Upper lobe of left lung (tissue), 6 donors: ENCODE results near the gene RHBDL1. TPM values are rescaled to one million over a fixed set of nuclear protein-coding genes. Genes with fewer than 3 reads are reported as not detected.

Source experiments
- ATAC-seq, 2 donors: fragments of 200-7000 bp; cut with Tn5 transposase; one replicate each; pipeline ENCODE4 v1.9.1; 2022; ENCODE audit warnings: mild to moderate bottlenecking in 2 of 2, moderate library complexity in 2 of 2; ENCODE audit not compliant: low FRiP score in 2 of 2
- DNase-seq, 2 donors: peaks; one replicate each; pipeline ENCODE4 v3.0.0-alpha.2; 2019 to 2020
- H3K27ac ChIP-seq, 4 donors: fragments of 200-600 bp; sonication (generic); one replicate each; pipeline ENCODE4 v1.5.1; 2016 to 2019
- H3K27me3 ChIP-seq, 4 donors: fragments of 200-600 bp; sonication (generic); one replicate each; pipeline ENCODE4 v1.5.1; 2017 to 2019
- H3K36me3 ChIP-seq, 4 donors: fragments of 200-600 bp; sonication (generic); one replicate each; pipeline ENCODE4 v1.5.1; 2016 to 2019
- H3K4me1 ChIP-seq, 4 donors: fragments of 200-600 bp; sonication (generic); one replicate each; pipeline ENCODE4 v1.5.1; 2018 to 2019
- H3K4me3 ChIP-seq, 4 donors: fragments of 200-600 bp; sonication (generic); one replicate each; pipeline ENCODE4 v1.5.1; 2017 to 2019; ENCODE audit warnings: mild to moderate bottlenecking in 2 of 4, moderate library complexity in 1 of 4
- H3K9me3 ChIP-seq, 4 donors: fragments of 200-600 bp; sonication (generic); one replicate each; pipeline ENCODE4 v1.5.1; 2018 to 2019
- EP300 ChIP-seq, 4 donors: sonication (generic); formaldehyde crosslinking; IDR thresholded peaks; one replicate each; pipeline ENCODE4 v1.5.1; 2017; ENCODE audit warnings: antibody characterized with exemption in 4 of 4, control low read depth in 2 of 4
- POLR2A ChIP-seq, 4 donors: fragments of 450-650 bp; IDR thresholded peaks; one replicate each; pipeline ENCODE4 v1.5.1; 2016 to 2017; ENCODE audit warnings: antibody characterized with exemption in 4 of 4, mild to moderate bottlenecking in 2 of 4
- POLR2AphosphoS5 ChIP-seq, 2 donors: sonication (generic); formaldehyde crosslinking; IDR thresholded peaks; one replicate each; pipeline ENCODE4 v1.5.1; 2017; ENCODE audit warnings: antibody characterized with exemption in 2 of 2
- WGBS, 2 donors: methylation state at CpG; one replicate each; pipeline ENCODE4 v1.1.5; 2017 to 2018; 5-methylcytosine and 5-hydroxymethylcytosine counted together
- total RNA-seq, 6 donors: library from RNA; depleted of rRNA in 4 of 6; stranded (reverse); fragments of >200 nt in 4 of 6; gene quantifications; one replicate each; pipeline versions ENCODE4 v1.1.0 to v1.2.1, GENCODE V29; 2016 to 2021
- TF ChIP-seq, protein P1 (sequence below), 6 experiments: fragments of 450-650 bp in 4 of 6; fragments of 200-600 bp in 2 of 6; sonication (generic) in 2 of 6; IDR thresholded peaks; one replicate each; pipeline ENCODE4 v1.5.1; 2016 to 2019; ENCODE audit warnings: antibody characterized with exemption in 6 of 6
- donor health status: DM: no; HTN: no; CAD: no; lungs with moderate emphysema.
- donor health status: DM: no; HTN: yes; CAD: no; lungs with severe emphysema.

The RHBDL1 gene
- total RNA-seq, 6 donors from 2014 or later = 0.59 to 2.1 (median 0.76) TPM; not detected in 1

- TF ChIP-seq, protein P1, sequence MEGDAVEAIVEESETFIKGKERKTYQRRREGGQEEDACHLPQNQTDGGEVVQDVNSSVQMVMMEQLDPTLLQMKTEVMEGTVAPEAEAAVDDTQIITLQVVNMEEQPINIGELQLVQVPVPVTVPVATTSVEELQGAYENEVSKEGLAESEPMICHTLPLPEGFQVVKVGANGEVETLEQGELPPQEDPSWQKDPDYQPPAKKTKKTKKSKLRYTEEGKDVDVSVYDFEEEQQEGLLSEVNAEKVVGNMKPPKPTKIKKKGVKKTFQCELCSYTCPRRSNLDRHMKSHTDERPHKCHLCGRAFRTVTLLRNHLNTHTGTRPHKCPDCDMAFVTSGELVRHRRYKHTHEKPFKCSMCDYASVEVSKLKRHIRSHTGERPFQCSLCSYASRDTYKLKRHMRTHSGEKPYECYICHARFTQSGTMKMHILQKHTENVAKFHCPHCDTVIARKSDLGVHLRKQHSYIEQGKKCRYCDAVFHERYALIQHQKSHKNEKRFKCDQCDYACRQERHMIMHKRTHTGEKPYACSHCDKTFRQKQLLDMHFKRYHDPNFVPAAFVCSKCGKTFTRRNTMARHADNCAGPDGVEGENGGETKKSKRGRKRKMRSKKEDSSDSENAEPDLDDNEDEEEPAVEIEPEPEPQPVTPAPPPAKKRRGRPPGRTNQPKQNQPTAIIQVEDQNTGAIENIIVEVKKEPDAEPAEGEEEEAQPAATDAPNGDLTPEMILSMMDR (IDR thresholded peaks at IDR 0.05) = no peak
- TF ChIP-seq POLR2AphosphoS5 (IDR thresholded peaks at IDR 0.05) (no peak), EP300 (IDR thresholded peaks at IDR 0.05) (no peak), POLR2A (IDR thresholded peaks at IDR 0.05) (no peak)
- 80 to 93% methylated on average over 1 to 9 of the region's 9 CpGs for WGBS, 2 donors
- Histone ChIP-seq H3K36me3 (peaks cover 0 to 3% (median 0%) of the 10 kb centered on the region in 4 donors), H3K27ac (no peak overlapping the region), H3K4me3 (no peak overlapping the region), H3K9me3 (no peaks in the 10 kb centered on the region), H3K4me1 (peaks cover 31 to 58% (median 55%) of the 10 kb centered on the region in 4 donors), H3K27me3 (peaks cover 0 to 29% (median 17%) of the 10 kb centered on the region in 4 donors)
- DNase-seq = no peak
- no peak for ATAC-seq
Observed at GRCh38 chr16:723695-724094, 48.2 kb downstream of the RHBDL1 start.

- Histone ChIP-seq H3K27me3 (peaks cover 0 to 29% (median 17%) of the 10 kb centered on the region in 4 donors), H3K36me3 (peaks cover 0 to 3% (median 0%) of the 10 kb centered on the region in 4 donors), H3K4me3 (no peak overlapping the region), H3K27ac (no peak overlapping the region), H3K4me1 (peaks cover 34 to 62% (median 50%) of the 10 kb centered on the region in 4 donors), H3K9me3 (no peaks in the 10 kb centered on the region)
- peak in 1 of 2 donors; percentile 79 for DNase-seq
- WGBS, 2 donors = 55 to 78% methylated on average over 4 to 5 of the region's 29 CpGs
- TF ChIP-seq, protein P1 (IDR thresholded peaks at IDR 0.05) = no peak
- TF ChIP-seq EP300 (IDR thresholded peaks at IDR 0.05) (no peak), POLR2A (IDR thresholded peaks at IDR 0.05) (no peak), POLR2AphosphoS5 (IDR thresholded peaks at IDR 0.05) (no peak)
- ATAC-seq = no peak
Observed at GRCh38 chr16:724188-725040, 48.9 kb downstream of the RHBDL1 start.

DNA sequence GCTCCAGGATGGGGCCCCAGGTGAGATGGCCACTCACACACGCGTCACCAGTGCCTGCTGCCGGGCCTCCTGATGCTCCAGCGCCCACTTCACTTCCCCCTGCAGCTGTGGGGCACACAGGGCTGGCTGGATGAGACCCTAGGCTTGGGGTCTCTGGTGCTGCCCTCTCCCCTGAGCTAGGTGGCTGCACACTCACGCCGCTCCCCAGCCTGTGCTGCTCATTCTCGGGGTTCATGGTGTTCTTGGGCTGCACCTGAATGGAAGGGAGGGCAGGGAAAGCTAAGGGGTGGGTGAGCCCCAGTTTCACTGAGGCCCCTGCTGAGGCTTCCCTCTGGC lies 49.5 kb downstream of the RHBDL1 start:
- TF ChIP-seq POLR2AphosphoS5 (IDR thresholded peaks at IDR 0.05) (no peak), EP300 (IDR thresholded peaks at IDR 0.05) (no peak)
- TF ChIP-seq, protein P1 (IDR thresholded peaks at IDR 0.05) = no peak
- 84 to 95% methylated on average over 3 to 7 of the region's 7 CpGs for WGBS, 2 donors
- H3K27me3 ChIP-seq = peaks cover 0 to 29% (median 17%) of the 10 kb centered on the region in 4 donors
- H3K4me1 ChIP-seq = peaks cover 30 to 59% (median 47%) of the 10 kb centered on the region in 4 donors
- ATAC-seq = no peak
- no peak for DNase-seq
- no peak overlapping the region for H3K4me3 ChIP-seq
- peaks cover 0 to 6% (median under 1%) of the 10 kb centered on the region in 4 donors for H3K36me3 ChIP-seq
- no peaks in the 10 kb centered on the region for H3K9me3 ChIP-seq
- no peak overlapping the region for H3K27ac ChIP-seq

DNA sequence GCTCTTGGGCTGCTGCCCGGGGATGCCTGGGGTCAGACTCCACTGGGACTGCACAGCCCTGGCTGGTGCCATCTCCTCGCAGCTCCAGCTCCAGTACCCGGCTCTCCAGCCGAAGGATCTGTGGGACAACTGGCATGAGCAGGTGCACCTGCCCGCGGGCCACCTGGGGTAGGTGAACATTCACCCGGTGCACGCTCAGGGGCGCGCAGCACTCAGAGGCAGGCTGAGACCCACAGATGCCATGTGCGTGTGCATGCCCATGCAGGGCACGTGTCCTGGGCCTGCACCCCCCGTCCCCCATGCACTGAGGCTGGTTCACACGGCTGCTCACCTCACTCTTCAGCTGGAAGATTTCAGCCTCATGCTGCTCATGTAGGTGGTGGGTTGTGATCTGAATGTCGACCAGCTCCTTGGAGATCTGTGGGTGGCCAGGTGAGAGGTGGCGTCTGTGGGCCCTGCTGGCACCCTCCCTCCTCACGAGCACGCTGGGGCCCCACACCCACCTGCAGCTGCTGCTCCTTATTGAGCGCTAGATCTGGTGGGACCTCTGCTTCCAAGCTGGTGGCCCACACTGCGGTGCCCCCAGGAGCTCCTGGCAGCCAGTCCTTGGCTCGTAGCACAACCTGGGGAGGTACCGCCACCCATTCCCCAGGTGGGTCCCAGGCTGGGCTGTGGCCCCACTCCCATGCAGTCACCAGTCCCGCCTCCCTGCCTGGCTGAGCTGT lies 50.2 kb downstream of the RHBDL1 start:
- 58 to 74% methylated on average over 3 to 13 of the region's 23 CpGs for WGBS, 2 donors
- peaks cover 0 to 11% (median 4%) of the 10 kb centered on the region in 4 donors for H3K36me3 ChIP-seq
- H3K4me1 ChIP-seq = peaks cover 27 to 53% (median 41%) of the 10 kb centered on the region in 4 donors
- no peak for ATAC-seq
- TF ChIP-seq POLR2A (IDR thresholded peaks at IDR 0.05) = peak in 1 of 4 donors; percentile 0
- TF ChIP-seq POLR2AphosphoS5 (IDR thresholded peaks at IDR 0.05) = no peak
- DNase-seq = peak in 1 of 2 donors; percentile 78
- no peaks in the 10 kb centered on the region for H3K9me3 ChIP-seq
- peaks cover 0 to 29% (median 17%) of the 10 kb centered on the region in 4 donors for H3K27me3 ChIP-seq
- H3K4me3 ChIP-seq = peak overlapping the region in 2 of 4 donors; percentile 54 to 64
- no peak overlapping the region for H3K27ac ChIP-seq

GRCh38 chr16:726188-726437 lies 50.6 kb downstream of the RHBDL1 start:
- ATAC-seq = no peak
- Histone ChIP-seq H3K9me3 (no peaks in the 10 kb centered on the region), H3K4me3 (peak overlapping the region in 3 of 4 donors; percentile 54 to 65 (median 64)), H3K27me3 (peaks cover 0 to 29% (median 17%) of the 10 kb centered on the region in 4 donors), H3K36me3 (peaks cover 0 to 11% (median 6%) of the 10 kb centered on the region in 4 donors), H3K27ac (no peak overlapping the region), H3K4me1 (peaks cover 27 to 50% (median 40%) of the 10 kb centered on the region in 4 donors)
- no peak for DNase-seq
- TF ChIP-seq EP300 (IDR thresholded peaks at IDR 0.05) (no peak), POLR2A (IDR thresholded peaks at IDR 0.05) (peak in 1 of 4 donors; percentile 5)
- 44 to 46% methylated on average over 5 of the region's 9 CpGs for WGBS, 2 donors
